MM.1S (cell line): ENCODE measurements around the gene RPL29.

ENCODE experiments used
- EZH2 ChIP-seq: fragments of 300-600 bp; sonication (generic); optimal IDR thresholded peaks from 2 replicates; pipeline ENCODE3; 2017; ENCODE audit warnings: low read depth, mild to moderate bottlenecking, antibody characterized with exemption, low read length, mixed read lengths
- EZH2phosphoT487 ChIP-seq: fragments of 300-600 bp; sonication (generic); IDR thresholded peaks from 2 replicates; pipeline ENCODE4 v1.6.1; 2018; ENCODE audit warnings: antibody characterized with exemption, low read length
- TF ChIP-seq, protein P1 (sequence below): fragments of 300-600 bp; sonication (generic); IDR thresholded peaks from 2 replicates; pipeline ENCODE4 v1.5.1; 2016; ENCODE audit warnings: antibody characterized with exemption, low read length, mixed read lengths

- TF ChIP-seq, protein P1, sequence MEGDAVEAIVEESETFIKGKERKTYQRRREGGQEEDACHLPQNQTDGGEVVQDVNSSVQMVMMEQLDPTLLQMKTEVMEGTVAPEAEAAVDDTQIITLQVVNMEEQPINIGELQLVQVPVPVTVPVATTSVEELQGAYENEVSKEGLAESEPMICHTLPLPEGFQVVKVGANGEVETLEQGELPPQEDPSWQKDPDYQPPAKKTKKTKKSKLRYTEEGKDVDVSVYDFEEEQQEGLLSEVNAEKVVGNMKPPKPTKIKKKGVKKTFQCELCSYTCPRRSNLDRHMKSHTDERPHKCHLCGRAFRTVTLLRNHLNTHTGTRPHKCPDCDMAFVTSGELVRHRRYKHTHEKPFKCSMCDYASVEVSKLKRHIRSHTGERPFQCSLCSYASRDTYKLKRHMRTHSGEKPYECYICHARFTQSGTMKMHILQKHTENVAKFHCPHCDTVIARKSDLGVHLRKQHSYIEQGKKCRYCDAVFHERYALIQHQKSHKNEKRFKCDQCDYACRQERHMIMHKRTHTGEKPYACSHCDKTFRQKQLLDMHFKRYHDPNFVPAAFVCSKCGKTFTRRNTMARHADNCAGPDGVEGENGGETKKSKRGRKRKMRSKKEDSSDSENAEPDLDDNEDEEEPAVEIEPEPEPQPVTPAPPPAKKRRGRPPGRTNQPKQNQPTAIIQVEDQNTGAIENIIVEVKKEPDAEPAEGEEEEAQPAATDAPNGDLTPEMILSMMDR: no peak
- TF ChIP-seq EZH2phosphoT487 (no peak), EZH2 (no peak)
These were observed 18.1 kb downstream of the RPL29 start for GRCh38 chr3:51977446-51978142.
